Body of pancreas (tissue), 4 donors: ENCODE measurements around the gene ATP8B4. TPM values are rescaled to one million over a fixed set of nuclear protein-coding genes. Genes with fewer than 3 reads are reported as not detected.
A peak's percentile ranks its signal among the peaks of the same experiment; 100 is the strongest.

Experiments
- ATAC-seq: fragments of 150-250 bp; one replicate; pipeline ENCODE4 v1.9.1; 2016
- DNase-seq, 4 donors: peaks; one replicate each; pipeline ENCODE4 v3.0.0-alpha.2; 2019
- H3K27ac ChIP-seq, 4 donors: fragments of 200-600 bp; sonication (generic); 1 replicate in 3 of 4; 2 replicates in 1 of 4; pipeline versions ENCODE4 v1.5.1 to v1.6.1; 2016 to 2019; ENCODE audit warnings: mild to moderate bottlenecking in 1 of 4, mixed read lengths in 1 of 4, moderate library complexity in 1 of 4
- H3K27me3 ChIP-seq, 2 donors: fragments of 200-600 bp; sonication (generic); one replicate each; pipeline ENCODE4 v1.6.0; 2016; ENCODE audit warnings: mild to moderate bottlenecking in 1 of 2
- H3K36me3 ChIP-seq, 2 donors: fragments of 200-600 bp; sonication (generic); replicated peaks in 1 of 2; 2 replicates each; pipeline ENCODE4 v1.5.1; 2016; ENCODE audit warnings: low read depth in 2 of 2; ENCODE audit not compliant: insufficient read depth in 1 of 2
- H3K4me1 ChIP-seq: fragments of 200-600 bp; sonication (generic); one replicate; pipeline ENCODE4 v1.6.0; 2016
- H3K4me3 ChIP-seq, 2 donors: fragments of 200-600 bp; sonication (generic); 1 replicate in 1 of 2; 2 replicates in 1 of 2; pipeline ENCODE4 v1.5.1; 2016 to 2019
- H3K9me3 ChIP-seq, 3 donors: fragments of 200-600 bp; sonication (generic); 1 replicate in 2 of 3; 2 replicates in 1 of 3; pipeline ENCODE4 v1.5.1; 2016
- CTCF ChIP-seq, 7 experiments: fragments of 450-650 bp in 4 of 7; fragments of 200-600 bp in 3 of 7; sonication (generic) in 3 of 7; IDR thresholded peaks; one replicate each; pipeline ENCODE4 v1.5.1; 2016 to 2019; ENCODE audit warnings: antibody characterized with exemption in 7 of 7
- POLR2A ChIP-seq, 3 donors: fragments of 450-650 bp; IDR thresholded peaks; one replicate each; pipeline ENCODE4 v1.6.1; 2016; ENCODE audit warnings: antibody characterized with exemption in 3 of 3, mild to moderate bottlenecking in 2 of 3
- WGBS, 2 donors: methylation state at CpG; one replicate each; pipeline ENCODE4 v1.1.5; 2017; 5-methylcytosine and 5-hydroxymethylcytosine counted together
- intact Hi-C: fragments of 100-400 bp; cut with DNase I; formaldehyde crosslinking; loops from one replicate; pipeline ENCODE4 v1.15.1; 2023
- total RNA-seq, 2 donors: library from RNA; depleted of rRNA; stranded (reverse); fragments of >200 nt; gene quantifications; one replicate each; pipeline ENCODE4 v1.1.0, GENCODE V29; 2016

ATP8B4 gene
- total RNA-seq, 2 donors from 2014 or later, result 3.1 to 6.6 TPM

- Histone ChIP-seq H3K9me3 (no peaks in the 10 kb centered on the region), H3K4me3 (no peak overlapping the region), H3K4me1 (peaks cover 17% of the 10 kb centered on the region), H3K27me3 (no peaks in the 10 kb centered on the region), H3K27ac (no peak overlapping the region), H3K36me3 (no peaks in the 10 kb centered on the region)
- intact Hi-C loops, result no loop called here
- ATAC-seq (no peak), DNase-seq (no peak)
- no peak for TF ChIP-seq CTCF (IDR thresholded peaks at IDR 0.05)
- no peak for TF ChIP-seq POLR2A (IDR thresholded peaks at IDR 0.05)
Measured at GRCh38 chr15:50012790-50013189, 106.2 kb downstream of the ATP8B4 start.

- ATAC-seq, result peak; percentile 69
- no peaks in the 10 kb centered on the region for H3K27me3 ChIP-seq
- intact Hi-C loops, result no loop called here
Measured at GRCh38 chr15:50009634-50010033, 109.4 kb downstream of the ATP8B4 start.

GRCh38 chr15:50003786-50004334 is 115.2 kb downstream of the ATP8B4 start:
- intact Hi-C loops, result no loop called here

More at GRCh38 chr15:50009634-50010033, 109.4 kb downstream of the ATP8B4 start:
- H3K36me3 ChIP-seq, result no peaks in the 10 kb centered on the region
- H3K4me1 ChIP-seq, result peaks cover 17% of the 10 kb centered on the region
- H3K27ac ChIP-seq, result peak overlapping the region in 2 of 4 donors; percentile 15 to 20
- TF ChIP-seq CTCF (IDR thresholded peaks at IDR 0.05), result no peak
- TF ChIP-seq POLR2A (IDR thresholded peaks at IDR 0.05), result no peak
- no peaks in the 10 kb centered on the region for H3K9me3 ChIP-seq
- H3K4me3 ChIP-seq, result no peak overlapping the region
- WGBS, 2 donors, result 17 to 19% methylated on average over 2 of the region's 2 CpGs
- peak; percentile 23 to 64 (median 38) for DNase-seq

DNA sequence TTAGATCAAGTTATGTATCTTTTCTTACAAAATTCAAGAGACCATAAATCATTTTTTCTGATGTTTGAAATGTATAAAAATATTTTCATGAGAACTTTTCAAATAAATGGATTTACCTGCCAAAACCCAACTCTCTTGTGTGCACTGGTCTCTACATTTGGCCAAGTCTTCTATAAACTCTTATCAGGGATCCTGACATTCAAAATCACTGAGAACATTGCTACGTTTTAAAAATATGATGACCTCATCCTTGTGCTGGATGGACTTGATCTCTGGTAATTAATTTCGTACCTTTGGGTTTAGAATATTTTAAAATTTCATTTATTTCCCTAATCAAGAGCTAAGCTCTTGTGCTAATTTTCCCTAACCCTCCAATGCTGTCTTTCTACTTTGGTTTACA is 127.4 kb downstream of the ATP8B4 start:
- intact Hi-C loops, result no loop called here
- Histone ChIP-seq H3K36me3 (no peaks in the 10 kb centered on the region), H3K4me1 (peaks cover 6% of the 10 kb centered on the region), H3K27ac (no peak overlapping the region), H3K4me3 (no peak overlapping the region), H3K27me3 (no peaks in the 10 kb centered on the region), H3K9me3 (no peaks in the 10 kb centered on the region)
- no peak for DNase-seq
- ATAC-seq, result no peak
- 53 to 59% methylated on average over 2 of the region's 2 CpGs for WGBS, 2 donors
- TF ChIP-seq POLR2A (IDR thresholded peaks at IDR 0.05) (no peak), CTCF (IDR thresholded peaks at IDR 0.05) (no peak)

More at GRCh38 chr15:50003786-50004334, 115.2 kb downstream of the ATP8B4 start:
- H3K4me1 ChIP-seq, result peaks cover 5% of the 10 kb centered on the region
- DNase-seq (peak; percentile 77 to 90 (median 78)), ATAC-seq (peak; percentile 89)
- H3K9me3 ChIP-seq, result peaks cover 0 to 6% (median 0%) of the 10 kb centered on the region in 3 donors
- WGBS, 2 donors, result 49 to 53% methylated on average over 13 of the region's 13 CpGs
- no peak overlapping the region for H3K4me3 ChIP-seq
- H3K27me3 ChIP-seq, result no peaks in the 10 kb centered on the region
- no peaks in the 10 kb centered on the region for H3K36me3 ChIP-seq
- H3K27ac ChIP-seq, result no peak overlapping the region
- peak; percentile 35 to 70 (median 55) for TF ChIP-seq CTCF (IDR thresholded peaks at IDR 0.05)
- TF ChIP-seq POLR2A (IDR thresholded peaks at IDR 0.05), result no peak
